K562 (cell line): ENCODE data around the gene SCN5A. TPM values are rescaled to one million over a fixed set of nuclear protein-coding genes. Genes with fewer than 3 reads are reported as not detected.

ENCODE experiments used
- ATAC-seq: fragments of 200-7000 bp; cut with Tn5 transposase; 3 replicates; pipeline ENCODE4 v1.9.1; 2020; ENCODE audit warnings: moderate library complexity
- BruUV-seq: library from RNA; stranded (reverse); fragments of 400-500 nt; replicated peaks from 2 replicates; lab custom pipeline; 2021; lab: Mats Ljungman, UMichigan
- CTCF ChIA-PET: fragments of 300-600 bp; formaldehyde crosslinking; extraction: SDS; loops from one replicate; lab custom pipeline; 2021; ENCODE audit warnings: low intra/inter-chr PET ratio; lab: Yijun Ruan, JAX
- POLR2A ChIA-PET: fragments of 300-600, 350-650 bp; sonication (Branson Sonifier 250); formaldehyde crosslinking; extraction: SDS; loops from one replicate; lab custom pipeline; 2021; ENCODE audit warnings: antibody characterized with exemption, inconsistent platforms; lab: Yijun Ruan, JAX
- DNase-seq, 4 experiments: peaks; one replicate each; pipeline versions ENCODE4 v3.0.0 to v3.0.0-alpha.2; 2011 to 2018; ENCODE audit warnings: low spot score in 3 of 4, mixed read lengths in 3 of 4; ENCODE audit errors: extremely low read depth in 1 of 4
- FAIRE-seq: peaks from 2 replicates; lab custom pipeline; 2011; peaks lifted over from hg19 to GRCh38; lab: Jason Lieb, UNC
- H2AFZ ChIP-seq: 2 replicates; pipeline ENCODE4 v1.6.0; 2011; ENCODE audit warnings: low read depth, low read length, control low read depth, inconsistent platforms
- H3K27ac ChIP-seq: fragments of 200-600 bp; 3 replicates; pipeline ENCODE4 v1.8.0; 2011; ENCODE audit warnings: low read depth, mild to moderate bottlenecking, control low read depth, inconsistent platforms, low read length, moderate library complexity, mixed read lengths; ENCODE audit errors: extremely low read depth
- H3K27me3 ChIP-seq, 2 experiments: fragments of 300-600 bp in 1 of 2; 2 replicates in 1 of 2; 3 replicates in 1 of 2; pipeline versions ENCODE4 v1.6.0 to v1.8.0; 2011; ENCODE audit warnings: inconsistent platforms in 2 of 2, low read length in 2 of 2, mild to moderate bottlenecking in 1 of 2, mixed read lengths in 1 of 2, moderate library complexity in 1 of 2; ENCODE audit not compliant: control insufficient read depth in 2 of 2, insufficient read depth in 2 of 2
- H3K36me3 ChIP-seq: fragments of 300-600 bp; 3 replicates; pipeline ENCODE4 v1.8.0; 2011; ENCODE audit warnings: mild to moderate bottlenecking, low read length, inconsistent platforms; ENCODE audit not compliant: control insufficient read depth, insufficient read depth
- H3K4me1 ChIP-seq, 2 experiments: fragments of 200-600 bp in 1 of 2; replicated peaks in 1 of 2; 2 replicates in 1 of 2; 3 replicates in 1 of 2; pipeline versions ENCODE4 v1.5.1 to v1.8.0; 2011; ENCODE audit warnings: inconsistent platforms in 2 of 2, low read length in 2 of 2, mild to moderate bottlenecking in 1 of 2, mixed read lengths in 1 of 2, moderate library complexity in 1 of 2; ENCODE audit not compliant: control insufficient read depth in 2 of 2, insufficient read depth in 2 of 2
- H3K4me2 ChIP-seq: 2 replicates; pipeline ENCODE4 v1.6.1; 2011; ENCODE audit warnings: low read length, control low read depth, inconsistent platforms, mixed read lengths; ENCODE audit not compliant: insufficient read depth
- H3K4me3 ChIP-seq: fragments of 200-600 bp; sonication (generic), shearing (Covaris generic); 2 replicates; pipeline ENCODE4 v1.5.1; 2016; ENCODE audit warnings: control low read depth, inconsistent platforms
- H3K79me2 ChIP-seq: fragments of 200-600 bp; 3 replicates; pipeline ENCODE4 v1.8.0; 2011; ENCODE audit warnings: low read length, inconsistent platforms; ENCODE audit not compliant: control insufficient read depth, insufficient read depth
- H3K9ac ChIP-seq, 2 experiments: 2 replicates each; pipeline versions ENCODE4 v1.6.0 to v1.6.1; 2011; ENCODE audit warnings: low read depth in 2 of 2, low read length in 2 of 2, control low read depth in 1 of 2, inconsistent platforms in 1 of 2, mild to moderate bottlenecking in 1 of 2, mixed read lengths in 1 of 2; ENCODE audit not compliant: insufficient read depth in 1 of 2
- H3K9me1 ChIP-seq: one replicate; pipeline ENCODE4 v1.6.0; 2011; ENCODE audit warnings: inconsistent platforms, mild to moderate bottlenecking, low read length, moderate library complexity; ENCODE audit not compliant: control insufficient read depth, insufficient read depth
- H3K9me3 ChIP-seq: replicated peaks from 2 replicates; pipeline ENCODE4 v1.5.1; 2011; ENCODE audit warnings: low read depth, low read length, inconsistent platforms; ENCODE audit not compliant: control insufficient read depth, insufficient read depth
- H4K20me1 ChIP-seq: replicated peaks from 2 replicates; pipeline ENCODE4 v1.6.1; 2011; ENCODE audit warnings: low read length, inconsistent platforms, mixed read lengths; ENCODE audit not compliant: control insufficient read depth, insufficient read depth
- CEBPB ChIP-seq: fragments of 450-650 bp; IDR thresholded peaks from 2 replicates; pipeline ENCODE4 v1.6.1; 2016; ENCODE audit warnings: missing genetic modification characterization, missing compliant biosample characterization
- CEBPG ChIP-seq, 3 experiments: fragments of 200-800 bp in 1 of 3; sonication (Bioruptor generic) in 1 of 3; sonication (generic) in 1 of 3; formaldehyde crosslinking in 1 of 3; IDR thresholded peaks in 2 of 3; conservative IDR thresholded peaks in 1 of 3; 2 replicates each; pipeline versions ENCODE4 v1.6.1 to v1.8.0; 2016 to 2022; ENCODE audit warnings: missing compliant biosample characterization in 2 of 3, missing genetic modification characterization in 2 of 3, mild to moderate bottlenecking in 1 of 3, missing genetic modification reagents in 1 of 3
- DMBX1 ChIP-seq: fragments of 250-450 bp; sonication (Bioruptor Pico); IDR thresholded peaks from 2 replicates; pipeline ENCODE4 v1.8.0; 2022; ENCODE audit warnings: inconsistent platforms, mild to moderate bottlenecking, moderate library complexity, borderline replicate concordance
- HDAC8 ChIP-seq: fragments of 450-650 bp; IDR thresholded peaks from 2 replicates; pipeline ENCODE4 v1.6.1; 2016; ENCODE audit warnings: mild to moderate bottlenecking, missing genetic modification characterization, moderate library complexity, missing compliant biosample characterization
- IRF9 ChIP-seq: fragments of 450-650 bp; IDR thresholded peaks from 2 replicates; pipeline ENCODE4 v1.6.1; 2016; ENCODE audit warnings: missing biosample characterization, missing genetic modification characterization
- MXI1 ChIP-seq: IDR thresholded peaks from 2 replicates; pipeline ENCODE4 v1.6.1; 2011; ENCODE audit warnings: low read depth, mild to moderate bottlenecking, improper control_type of control experiment, low read length
- RBBP5 ChIP-seq: fragments of 200-600 bp; sonication (generic); IDR thresholded peaks from 2 replicates; pipeline ENCODE4 v1.6.1; 2012; ENCODE audit warnings: borderline replicate concordance, mild to moderate bottlenecking, low read length, control low read depth, inconsistent platforms; ENCODE audit not compliant: insufficient read depth, poor library complexity, severe bottlenecking
- STAG1 ChIP-seq: sonication (generic); formaldehyde crosslinking; IDR thresholded peaks from 2 replicates; pipeline ENCODE4 v1.5.0; 2020; ENCODE audit warnings: missing genetic modification reagents, borderline replicate concordance
- STAT5B ChIP-seq: fragments of 250-450 bp; sonication (Bioruptor Pico); IDR thresholded peaks from 2 replicates; pipeline ENCODE4 v1.8.0; 2021; ENCODE audit warnings: mild to moderate bottlenecking, inconsistent platforms
- ZBTB26 ChIP-seq: fragments of 450-650 bp; formaldehyde crosslinking; IDR thresholded peaks from 2 replicates; pipeline ENCODE4 v1.4.0; 2022; ENCODE audit warnings: missing genetic modification characterization
- ZNF41 ChIP-seq: fragments of 250-450 bp; sonication (Bioruptor Pico); conservative IDR thresholded peaks from 2 replicates; pipeline ENCODE4 v1.4.0; 2020; ENCODE audit warnings: mild to moderate bottlenecking
- ZNF436 ChIP-seq: fragments of 250-450, 450-650 bp; sonication (Bioruptor Pico); formaldehyde crosslinking; IDR thresholded peaks from 2 replicates; pipeline ENCODE4 v1.7.0; 2020; ENCODE audit warnings: mild to moderate bottlenecking
- ZNF586 ChIP-seq: fragments of 450-650 bp; formaldehyde crosslinking; conservative IDR thresholded peaks from 2 replicates; pipeline ENCODE4 v1.4.0; 2020; ENCODE audit warnings: mild to moderate bottlenecking, moderate library complexity
- WGBS: fragments of 100-300 bp; shearing (Covaris generic); methylation state at CpG from one replicate; pipeline ENCODE4 v1.1.6; 2016; ENCODE audit warnings: low coverage, mixed read lengths; ENCODE audit not compliant: insufficient coverage; ENCODE audit errors: missing lambda C conversion rate; 5-methylcytosine and 5-hydroxymethylcytosine counted together
- in situ Hi-C: fragments of 300-500 bp; cut with MboI; formaldehyde crosslinking; loops from 4 replicates; pipeline ENCODE4 v1.15.0; 2018; ENCODE audit warnings: inconsistent platforms, mixed read lengths
- intact Hi-C: fragments of 100-400 bp; cut with micrococcal nuclease; formaldehyde crosslinking; loops from 2 replicates; pipeline ENCODE4 v1.14.2; 2022
- polyA plus RNA-seq, 8 experiments: library from polyadenylated mRNA; depleted of rRNA in 4 of 8; stranded (reverse) in 5 of 8; unstranded in 3 of 8; fragments of >200 nt; fragmentation: Nextera tagmentation in 2 of 8; fragmentation: Illumina TruSeq in 1 of 8; extraction: Ambion mirVana in 2 of 8; extraction: Trizol in 1 of 8; gene quantifications; 2 replicates each; pipeline versions ENCODE4 v1.2.1 to v1.2.3, GENCODE V29; 2011 to 2014; ENCODE audit warnings: inconsistent platforms in 1 of 8, missing spikeins in 1 of 8
- total RNA-seq, 7 experiments: library from RNA; depleted of rRNA in 6 of 7; stranded (reverse); fragments of >200 nt in 6 of 7; fragmentation: Illumina TruSeq in 2 of 7; extraction: Trizol in 2 of 7; gene quantifications; 2 replicates each; pipeline versions ENCODE4 v1.2.1 to v1.2.3, GENCODE V29; 2011 to 2021; ENCODE audit warnings: low replicate concordance in 1 of 7
- TF ChIP-seq, protein P1 (sequence below): sonication (generic); formaldehyde crosslinking; IDR thresholded peaks from 2 replicates; pipeline ENCODE4 v1.8.0; 2022; ENCODE audit warnings: missing genetic modification reagents, mild to moderate bottlenecking, moderate library complexity, borderline replicate concordance

SCN5A gene
- total and polyA plus RNA-seq, 9 of the 15 experiments (the other 6 are each of a cell fraction or from before 2014, with no cell fraction given) = 0.07 to 1.4 (median 0.21) TPM; not detected in 2

DNA sequence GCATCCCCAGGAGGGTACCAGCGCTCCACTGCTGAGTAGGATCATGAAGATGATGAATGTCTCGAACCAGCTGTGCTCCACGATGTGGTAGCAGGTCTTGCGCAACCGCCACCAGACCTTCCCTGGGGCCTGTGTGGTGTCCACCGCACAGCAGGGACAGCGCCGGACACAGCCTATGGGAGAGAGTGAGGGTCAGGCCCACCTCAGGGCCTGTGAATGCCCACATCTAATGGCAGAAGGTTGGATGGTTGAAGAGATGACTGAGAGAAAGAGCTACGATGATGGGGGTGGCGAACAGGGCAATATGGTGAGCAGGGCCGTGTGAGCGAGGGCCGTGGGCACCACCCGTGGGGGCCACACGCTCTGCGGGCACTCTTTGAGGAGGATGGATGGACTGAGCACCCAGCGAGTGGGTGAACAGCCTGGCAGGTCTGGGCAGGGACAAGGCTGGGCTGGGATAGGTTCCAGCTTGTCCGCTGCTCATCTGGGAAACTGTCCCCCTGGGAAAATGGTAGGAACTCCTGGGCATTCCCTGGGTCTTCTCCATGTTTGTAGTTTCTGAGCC, 74.1 kb downstream of the SCN5A start:
- DNase-seq (no peak), ATAC-seq (peak; percentile 11; the same call in 1 of the 3 replicates), FAIRE-seq (no peak)
- H3K27ac ChIP-seq = no peak overlapping the region
- no TSS peak for BruUV-seq
- H3K9me1 ChIP-seq = no peaks in the 10 kb centered on the region
- peaks cover 0 to 7% of the 10 kb centered on the region in 2 experiments; a peak in 1 of 5 replicates for H3K4me1 ChIP-seq
- intact Hi-C loops (no loop called here), in situ Hi-C loops (no loop called here)
- no peak overlapping the region for H2AFZ ChIP-seq
- 5% methylated on average over 18 of the region's 18 CpGs for WGBS
- H3K79me2 ChIP-seq = no peaks in the 10 kb centered on the region
- peaks cover 7 to 55% of the 10 kb centered on the region in 2 experiments for H3K27me3 ChIP-seq
- peaks cover 4% of the 10 kb centered on the region; the same call in 1 of the 2 replicates for H4K20me1 ChIP-seq
- no peaks in the 10 kb centered on the region for H3K36me3 ChIP-seq
- POLR2A ChIA-PET = interaction anchor here (0.6 kb wide), 1 partner anchor 12 kb away, joined by 3 read pairs; no protein-coding TSS in a partner anchor
- no peak overlapping the region for H3K4me3 ChIP-seq
- CTCF ChIA-PET = no interaction called here
- no peaks in the 10 kb centered on the region for H3K9me3 ChIP-seq
- no peak overlapping the region for H3K9ac ChIP-seq
- H3K4me2 ChIP-seq = no peak overlapping the region
- TF ChIP-seq ZNF586 (CRISPR knock-in tag) = no peak
- no peak for TF ChIP-seq MXI1
- TF ChIP-seq ZNF41 (CRISPR knock-in tag) = no peak
- no peak for TF ChIP-seq STAG1 (CRISPR knock-in tag)
- TF ChIP-seq ZNF436 = no peak
- TF ChIP-seq HDAC8 (tag) = no peak
- peak; percentile 88 for TF ChIP-seq CEBPG (CRISPR knock-in tag; IDR thresholded peaks at IDR 0.05)
- TF ChIP-seq CEBPG (tag; conservative IDR thresholded peaks at IDR 0.05 in 1 of 2, IDR thresholded peaks at IDR 0.05 in 1 of 2) = peak; percentile 76 to 83
- TF ChIP-seq RBBP5 = no peak
- TF ChIP-seq CEBPB (tag) = peak; percentile 96
- no peak for TF ChIP-seq DMBX1 (CRISPR knock-in tag)
- no peak for TF ChIP-seq ZBTB26 (CRISPR knock-in tag)
- TF ChIP-seq IRF9 = peak; percentile 30; the same call in 1 of the 2 replicates
- TF ChIP-seq, protein P1, sequence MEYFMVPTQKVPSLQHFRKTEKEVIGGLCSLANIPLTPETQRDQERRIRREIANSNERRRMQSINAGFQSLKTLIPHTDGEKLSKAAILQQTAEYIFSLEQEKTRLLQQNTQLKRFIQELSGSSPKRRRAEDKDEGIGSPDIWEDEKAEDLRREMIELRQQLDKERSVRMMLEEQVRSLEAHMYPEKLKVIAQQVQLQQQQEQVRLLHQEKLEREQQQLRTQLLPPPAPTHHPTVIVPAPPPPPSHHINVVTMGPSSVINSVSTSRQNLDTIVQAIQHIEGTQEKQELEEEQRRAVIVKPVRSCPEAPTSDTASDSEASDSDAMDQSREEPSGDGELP (CRISPR knock-in tag) = peak; percentile 22; the same call in 1 of the 2 replicates
- TF ChIP-seq STAT5B (CRISPR knock-in tag) = no peak
